Left ventricle myocardium inferior (tissue), 1 donor: Measurements from ENCODE around the gene WWP2. TPM values are rescaled to one million over a fixed set of nuclear protein-coding genes. Genes with fewer than 3 reads are reported as not detected.

Source experiments
- DNase-seq: peaks from one replicate; pipeline ENCODE4 v3.0.0-alpha.2; 2020
- H3K27ac ChIP-seq: fragments of 200-600 bp; replicated peaks from 2 replicates; pipeline ENCODE4 v1.8.0; 2021
- H3K27me3 ChIP-seq: fragments of 200-600 bp; 2 replicates; pipeline ENCODE4 v1.8.0; 2021; ENCODE audit warnings: low read depth
- H3K36me3 ChIP-seq: fragments of 200-600 bp; 2 replicates; pipeline ENCODE4 v1.8.0; 2021
- H3K4me1 ChIP-seq: fragments of 200-600 bp; 2 replicates; pipeline ENCODE4 v1.8.0; 2021
- H3K4me3 ChIP-seq: fragments of 200-600 bp; 2 replicates; pipeline ENCODE4 v1.8.0; 2021; ENCODE audit warnings: mild to moderate bottlenecking, moderate library complexity
- H3K9me3 ChIP-seq: fragments of 200-600 bp; replicated peaks from 2 replicates; pipeline ENCODE4 v1.8.0; 2021
- intact Hi-C: fragments of 100-400 bp; cut with micrococcal nuclease; formaldehyde crosslinking; loops from one replicate; pipeline ENCODE4 v1.11.0; 2022
- total RNA-seq: library from RNA; stranded (reverse); fragmentation: NEBNext Ultra II Directional; extraction: Animal tissue kit (Norgen Biotek cat#: 25700); gene quantifications from one replicate; pipeline ENCODE4 v1.2.1, GENCODE V29; 2021
- TF ChIP-seq, protein P1 (sequence below): fragments of 200-600 bp; IDR thresholded peaks from 2 replicates; pipeline ENCODE4 v1.8.0; 2021; ENCODE audit warnings: antibody characterized with exemption, mild to moderate bottlenecking, borderline replicate concordance
- donor health status: DM: no; HTN: yes; CAD: no; lungs with severe emphysema.

Gene WWP2
- total RNA-seq, 1 donor from 2014 or later = 21.3 TPM

GRCh38 chr16:69831212-69832123 lies 69.3 kb downstream of the WWP2 start:
- intact Hi-C loops = no loop called here
- Histone ChIP-seq H3K27ac (peak overlapping the region; percentile 50), H3K4me1 (peaks cover 56% of the 10 kb centered on the region), H3K36me3 (no peaks in the 10 kb centered on the region), H3K27me3 (no peaks in the 10 kb centered on the region), H3K4me3 (no peak overlapping the region), H3K9me3 (no peaks in the 10 kb centered on the region)
- TF ChIP-seq, protein P1, sequence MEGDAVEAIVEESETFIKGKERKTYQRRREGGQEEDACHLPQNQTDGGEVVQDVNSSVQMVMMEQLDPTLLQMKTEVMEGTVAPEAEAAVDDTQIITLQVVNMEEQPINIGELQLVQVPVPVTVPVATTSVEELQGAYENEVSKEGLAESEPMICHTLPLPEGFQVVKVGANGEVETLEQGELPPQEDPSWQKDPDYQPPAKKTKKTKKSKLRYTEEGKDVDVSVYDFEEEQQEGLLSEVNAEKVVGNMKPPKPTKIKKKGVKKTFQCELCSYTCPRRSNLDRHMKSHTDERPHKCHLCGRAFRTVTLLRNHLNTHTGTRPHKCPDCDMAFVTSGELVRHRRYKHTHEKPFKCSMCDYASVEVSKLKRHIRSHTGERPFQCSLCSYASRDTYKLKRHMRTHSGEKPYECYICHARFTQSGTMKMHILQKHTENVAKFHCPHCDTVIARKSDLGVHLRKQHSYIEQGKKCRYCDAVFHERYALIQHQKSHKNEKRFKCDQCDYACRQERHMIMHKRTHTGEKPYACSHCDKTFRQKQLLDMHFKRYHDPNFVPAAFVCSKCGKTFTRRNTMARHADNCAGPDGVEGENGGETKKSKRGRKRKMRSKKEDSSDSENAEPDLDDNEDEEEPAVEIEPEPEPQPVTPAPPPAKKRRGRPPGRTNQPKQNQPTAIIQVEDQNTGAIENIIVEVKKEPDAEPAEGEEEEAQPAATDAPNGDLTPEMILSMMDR = no peak
- DNase-seq = no peak

DNA sequence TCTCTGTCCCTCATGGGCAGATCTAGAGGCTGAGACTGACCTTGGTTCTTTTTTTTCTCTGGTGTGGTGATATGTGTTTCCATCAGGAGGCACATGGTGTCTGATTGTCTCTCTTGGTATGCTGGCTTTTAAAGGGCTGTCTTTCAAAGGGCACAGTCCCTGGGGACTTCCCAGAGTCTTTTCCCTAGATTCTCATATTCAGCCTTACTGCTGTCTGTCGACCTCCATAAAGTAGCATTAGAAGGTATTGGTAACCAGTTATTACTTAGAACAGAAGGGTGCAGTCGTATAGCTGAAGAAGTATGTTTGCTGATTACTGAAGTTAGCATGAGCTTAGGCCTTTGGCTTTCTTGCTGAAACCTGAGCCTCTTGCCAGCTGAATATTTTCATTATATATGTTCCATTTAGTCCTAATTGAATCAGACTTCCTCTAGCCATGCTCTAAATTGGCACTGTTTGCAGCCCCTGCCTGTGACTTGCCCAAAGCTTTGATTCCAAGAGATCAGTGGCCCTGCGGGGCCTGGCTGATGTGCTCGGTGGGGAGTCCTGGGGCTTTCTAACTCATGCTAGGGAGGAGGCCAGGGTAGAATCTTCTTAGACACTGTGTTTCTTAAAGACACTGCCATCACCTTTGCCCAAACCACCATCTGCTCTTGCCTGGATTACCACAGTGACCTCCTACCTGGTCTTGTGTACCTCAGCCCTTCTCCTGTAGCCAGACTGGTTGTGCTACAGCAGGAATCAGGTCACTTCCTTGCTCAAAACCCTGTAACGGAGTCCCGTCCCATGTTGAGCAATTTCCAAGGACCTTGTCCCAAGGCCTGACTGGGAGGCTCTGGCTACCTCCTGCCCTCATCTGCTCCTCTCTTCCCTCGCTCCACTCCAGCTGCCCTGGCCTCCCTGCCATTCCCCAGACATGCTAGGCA lies 71.5 kb downstream of the WWP2 start:
- peak overlapping the region; percentile 60 for H3K27ac ChIP-seq
- DNase-seq = no peak
- H3K4me3 ChIP-seq = no peak overlapping the region
- TF ChIP-seq, protein P1 = no peak
- intact Hi-C loops = no loop called here
- H3K9me3 ChIP-seq = no peaks in the 10 kb centered on the region
- H3K27me3 ChIP-seq = no peaks in the 10 kb centered on the region
- no peaks in the 10 kb centered on the region for H3K36me3 ChIP-seq
- peaks cover 67% of the 10 kb centered on the region for H3K4me1 ChIP-seq

DNA sequence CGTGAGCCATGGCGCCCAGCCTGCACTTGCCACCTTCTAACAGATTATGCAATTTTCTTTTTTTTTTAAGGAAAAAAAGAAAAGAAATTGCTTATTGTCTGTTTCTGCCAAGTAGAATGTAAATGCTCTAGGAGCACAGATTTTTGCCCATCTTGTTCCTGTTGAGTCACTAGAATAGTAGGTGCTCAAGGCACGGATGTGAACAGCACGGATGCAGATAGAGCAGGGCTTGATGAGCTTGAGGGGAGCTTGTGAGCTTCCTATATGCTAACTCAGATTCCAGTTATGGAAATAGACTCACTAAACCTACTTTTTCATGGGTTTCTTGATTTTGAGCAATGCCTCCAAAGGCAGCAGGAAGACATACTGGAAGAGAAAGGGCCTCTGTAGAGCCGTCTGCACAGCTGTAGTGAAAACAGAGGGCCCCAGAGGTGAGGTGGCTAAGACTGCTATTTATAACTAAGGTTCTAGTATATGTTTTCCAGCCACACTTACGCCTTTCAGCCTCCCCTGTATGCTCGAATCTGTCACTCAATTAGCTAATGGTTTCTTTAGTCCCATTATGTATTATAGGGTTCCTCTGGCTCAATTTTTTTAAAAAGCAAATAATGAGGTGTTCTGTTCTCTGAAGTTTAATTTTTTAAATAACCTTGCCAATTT lies 72.8 kb downstream of the WWP2 start:
- Histone ChIP-seq H3K36me3 (no peaks in the 10 kb centered on the region), H3K27ac (peak overlapping the region; percentile 66), H3K4me1 (peaks cover 80% of the 10 kb centered on the region), H3K9me3 (no peaks in the 10 kb centered on the region), H3K27me3 (no peaks in the 10 kb centered on the region), H3K4me3 (no peak overlapping the region)
- intact Hi-C loops = no loop called here
- TF ChIP-seq, protein P1 = no peak
- no peak for DNase-seq

GRCh38 chr16:69836257-69836656 lies 74.1 kb downstream of the WWP2 start:
- intact Hi-C loops = no loop called here
- H3K9me3 ChIP-seq = no peaks in the 10 kb centered on the region
- no peaks in the 10 kb centered on the region for H3K36me3 ChIP-seq
- H3K4me1 ChIP-seq = peaks cover 85% of the 10 kb centered on the region
- TF ChIP-seq, protein P1 = no peak
- no peak overlapping the region for H3K4me3 ChIP-seq
- H3K27ac ChIP-seq = peak overlapping the region; percentile 85
- H3K27me3 ChIP-seq = no peaks in the 10 kb centered on the region
- no peak for DNase-seq

DNA sequence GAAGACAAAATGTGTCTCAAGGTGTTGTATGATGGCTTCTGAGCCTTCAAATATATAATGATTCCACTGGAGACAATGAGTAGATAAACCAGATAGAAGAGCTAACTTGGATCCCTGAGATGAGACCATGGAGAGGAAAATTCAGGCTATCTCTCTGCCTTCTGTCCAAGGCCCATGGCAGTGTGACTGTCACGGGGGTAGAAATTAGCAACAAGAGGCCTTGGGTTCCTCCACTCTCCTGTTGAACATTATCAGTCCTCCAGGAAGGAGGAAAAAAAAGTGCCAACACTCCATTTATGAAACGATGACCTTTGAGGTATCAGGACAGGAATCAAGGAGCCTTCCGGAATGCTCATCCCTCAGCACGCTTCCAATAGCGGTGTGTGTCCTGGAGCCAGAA lies 75.2 kb downstream of the WWP2 start:
- intact Hi-C loops = no loop called here
- Histone ChIP-seq H3K27ac (peak overlapping the region; percentile 85), H3K9me3 (no peaks in the 10 kb centered on the region), H3K4me1 (peaks cover 85% of the 10 kb centered on the region), H3K36me3 (peaks cover 8% of the 10 kb centered on the region), H3K27me3 (no peaks in the 10 kb centered on the region), H3K4me3 (no peak overlapping the region)
- TF ChIP-seq, protein P1 = no peak
- no peak for DNase-seq
